ENCODE measurements around the gene ORC6. TPM values are rescaled to one million over a fixed set of nuclear protein-coding genes. Genes with fewer than 3 reads are reported as not detected.

ORC6 gene
- total and polyA plus RNA-seq, 9 donors, result 0.50 to 2.2 (median 1.6) TPM

- intact Hi-C loops (cut with DNase I), result no loop called here
Measured at GRCh38 chr16:46719528-46719927, 30.1 kb downstream of the ORC6 start.

GRCh38 chr16:46720619-46721018 lies 31.2 kb downstream of the ORC6 start:
- TF ChIP-seq POLR2A (IDR thresholded peaks at IDR 0.05), result no peak
- no peak for TF ChIP-seq EP300 (IDR thresholded peaks at IDR 0.05)
- no peak for TF ChIP-seq CTCF (IDR thresholded peaks at IDR 0.05)
- Histone ChIP-seq H3K9me3 (no peaks in the 10 kb centered on the region), H3K27me3 (no peaks in the 10 kb centered on the region), H3K4me1 (ENCODE audit: insufficient read depth) (no peaks in the 10 kb centered on the region), H3K4me3 (no peak overlapping the region), H3K36me3 (no peaks in the 10 kb centered on the region), H3K27ac (no peak overlapping the region)
- intact Hi-C loops (cut with DNase I), result no loop called here
- WGBS, 3 donors, result 90 to 95% (median 93%) methylated on average over 2 of the region's 2 CpGs
- DNase-seq, result no peak

More at GRCh38 chr16:46719528-46719927, 30.1 kb downstream of the ORC6 start:
- no peaks in the 10 kb centered on the region for H3K9me3 ChIP-seq
- no peaks in the 10 kb centered on the region for H3K4me1 ChIP-seq (ENCODE audit: insufficient read depth)
- no peak for DNase-seq
- H3K27ac ChIP-seq, result no peak overlapping the region
- H3K36me3 ChIP-seq, result no peaks in the 10 kb centered on the region
- TF ChIP-seq CTCF (IDR thresholded peaks at IDR 0.05) (no peak), POLR2A (IDR thresholded peaks at IDR 0.05) (no peak), EP300 (IDR thresholded peaks at IDR 0.05) (no peak)
- no peak overlapping the region for H3K4me3 ChIP-seq
- WGBS, 3 donors, result 93 to 97% (median 94%) methylated on average over 6 of the region's 6 CpGs
- no peaks in the 10 kb centered on the region for H3K27me3 ChIP-seq

GRCh38 chr16:46721885-46722284 lies 32.4 kb downstream of the ORC6 start:
- 81 to 87% (median 87%) methylated on average over 4 of the region's 4 CpGs for WGBS, 3 donors
- no peaks in the 10 kb centered on the region for H3K9me3 ChIP-seq
- TF ChIP-seq CTCF (IDR thresholded peaks at IDR 0.05) (no peak), POLR2A (IDR thresholded peaks at IDR 0.05) (no peak)
- H3K36me3 ChIP-seq, result no peaks in the 10 kb centered on the region
- DNase-seq, result no peak
- no peaks in the 10 kb centered on the region for H3K4me1 ChIP-seq (ENCODE audit: insufficient read depth)
- H3K27me3 ChIP-seq, result no peaks in the 10 kb centered on the region
- no peak overlapping the region for H3K4me3 ChIP-seq
- H3K27ac ChIP-seq, result no peak overlapping the region
- intact Hi-C loops (cut with DNase I), result no loop called here

- WGBS, 3 donors, result 84 to 95% (median 93%) methylated on average over 6 to 7 of the region's 7 CpGs
- no peaks in the 10 kb centered on the region for H3K4me1 ChIP-seq (ENCODE audit: insufficient read depth)
- H3K27me3 ChIP-seq, result no peaks in the 10 kb centered on the region
- intact Hi-C loops (cut with DNase I), result no loop called here
- no peak for DNase-seq
- TF ChIP-seq CTCF (IDR thresholded peaks at IDR 0.05) (no peak), POLR2A (IDR thresholded peaks at IDR 0.05) (no peak), EP300 (IDR thresholded peaks at IDR 0.05) (no peak)
- H3K9me3 ChIP-seq, result no peaks in the 10 kb centered on the region
- H3K4me3 ChIP-seq, result no peak overlapping the region
- H3K36me3 ChIP-seq, result no peaks in the 10 kb centered on the region
- H3K27ac ChIP-seq, result no peak overlapping the region
Measured at GRCh38 chr16:46727184-46727583, 37.7 kb downstream of the ORC6 start.

- no peak for TF ChIP-seq CTCF (IDR thresholded peaks at IDR 0.05)
- TF ChIP-seq EP300 (IDR thresholded peaks at IDR 0.05), result no peak
- no peak for TF ChIP-seq POLR2A (IDR thresholded peaks at IDR 0.05)
- intact Hi-C loops (cut with DNase I), result no loop called here
- no peak for DNase-seq
Measured at GRCh38 chr16:46727630-46728029, 38.2 kb downstream of the ORC6 start.

More at GRCh38 chr16:46727630-46728029, 38.2 kb downstream of the ORC6 start:
- 87 to 92% (median 89%) methylated on average over 9 of the region's 9 CpGs for WGBS, 3 donors
- H3K4me1 ChIP-seq (ENCODE audit: insufficient read depth), result no peaks in the 10 kb centered on the region
- H3K9me3 ChIP-seq, result no peaks in the 10 kb centered on the region
- no peak overlapping the region for H3K4me3 ChIP-seq
- no peaks in the 10 kb centered on the region for H3K36me3 ChIP-seq
- H3K27me3 ChIP-seq, result no peaks in the 10 kb centered on the region
- H3K27ac ChIP-seq, result no peak overlapping the region

Data from ovary (tissue), 9 donors.